Duodenal mucosa (tissue), 2 donors: ENCODE results near the gene UQCC3.

Experiments
- H3K27ac ChIP-seq: one replicate; pipeline ENCODE4 v1.7.0; 2013; ENCODE audit warnings: low read depth, low read length
- H3K27me3 ChIP-seq, 2 donors: one replicate each; pipeline ENCODE4 v1.7.0; 2013; ENCODE audit warnings: low read length in 2 of 2, control low read depth in 1 of 2; ENCODE audit not compliant: insufficient read depth in 2 of 2, control insufficient read depth in 1 of 2
- H3K36me3 ChIP-seq, 2 donors: one replicate each; pipeline ENCODE4 v1.7.0; 2013; ENCODE audit warnings: low read length in 2 of 2, control low read depth in 1 of 2; ENCODE audit not compliant: insufficient read depth in 2 of 2, control insufficient read depth in 1 of 2
- H3K4me1 ChIP-seq, 2 donors: one replicate each; pipeline ENCODE4 v1.7.0; 2013; ENCODE audit warnings: low read length in 2 of 2, control low read depth in 1 of 2; ENCODE audit not compliant: insufficient read depth in 2 of 2, control insufficient read depth in 1 of 2
- H3K4me3 ChIP-seq, 2 donors: one replicate each; pipeline ENCODE4 v1.7.0; 2013; ENCODE audit warnings: low read length in 2 of 2, low read depth in 1 of 2
- H3K9ac ChIP-seq, 2 donors: one replicate each; pipeline ENCODE4 v1.7.0; 2013; ENCODE audit warnings: low read length in 2 of 2, low read depth in 1 of 2
- H3K9me3 ChIP-seq, 2 donors: one replicate each; pipeline ENCODE4 v1.7.0; 2013; ENCODE audit warnings: low read length in 2 of 2, control low read depth in 1 of 2; ENCODE audit not compliant: control insufficient read depth in 1 of 2

Gene UQCC3

DNA sequence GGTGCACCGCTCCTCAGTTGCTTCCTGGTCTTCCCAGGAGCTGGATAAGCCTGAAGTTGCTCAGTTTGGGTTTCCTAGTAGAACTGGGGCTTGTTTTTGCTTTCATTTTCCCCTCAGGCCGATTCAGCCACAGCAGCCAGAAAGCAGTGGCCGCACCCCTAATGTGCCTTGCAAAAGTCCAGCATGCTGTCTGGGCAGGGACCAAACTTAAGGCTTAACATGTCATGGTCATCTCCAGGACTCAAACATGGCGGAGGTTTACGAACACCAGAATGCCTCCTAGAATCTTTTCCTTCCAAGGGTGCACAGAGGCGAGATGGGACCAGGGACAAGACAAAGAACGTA is 38.5 kb downstream of the UQCC3 start:
- H3K27me3 ChIP-seq = no peaks in the 10 kb centered on the region
- peak overlapping the region; percentile 94 for H3K27ac ChIP-seq
- peaks cover 26 to 29% of the 10 kb centered on the region in 2 donors for H3K36me3 ChIP-seq
- H3K9me3 ChIP-seq = no peaks in the 10 kb centered on the region
- H3K4me1 ChIP-seq = peaks cover 54 to 64% of the 10 kb centered on the region in 2 donors
- peak overlapping the region; percentile 79 to 89 for H3K4me3 ChIP-seq
- peak overlapping the region; percentile 78 to 90 for H3K9ac ChIP-seq

DNA sequence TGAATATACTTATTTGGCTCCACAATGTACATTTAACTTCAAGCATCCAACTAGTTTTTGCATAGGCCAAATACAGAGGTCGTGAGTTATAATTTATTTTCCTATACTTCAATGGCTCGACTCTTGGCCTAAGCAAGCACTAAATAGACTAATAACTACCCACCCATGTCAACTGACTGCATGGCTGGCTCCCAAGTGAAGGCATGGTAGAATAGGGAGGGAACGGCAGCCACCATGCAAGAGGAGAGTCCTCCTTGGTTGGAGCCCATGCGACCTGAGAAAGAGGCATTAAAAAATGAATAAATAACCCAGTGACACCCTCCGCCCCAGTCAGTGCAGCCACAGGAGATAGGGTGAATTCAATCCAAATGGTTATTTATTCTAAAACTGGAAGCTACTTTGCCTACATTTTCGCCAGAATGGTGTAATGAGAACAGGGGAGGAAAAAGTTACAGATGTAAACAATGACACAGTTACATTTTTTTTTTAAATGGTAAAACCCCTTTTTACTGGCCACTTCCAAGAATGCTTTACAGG is 40.9 kb downstream of the UQCC3 start:
- Histone ChIP-seq H3K27ac (no peak overlapping the region), H3K4me1 (peaks cover 42 to 59% of the 10 kb centered on the region in 2 donors), H3K36me3 (peaks cover 49 to 52% of the 10 kb centered on the region in 2 donors), H3K9ac (peak overlapping the region in 1 of 2 donors; percentile 20), H3K4me3 (no peak overlapping the region), H3K9me3 (no peaks in the 10 kb centered on the region), H3K27me3 (no peaks in the 10 kb centered on the region)

DNA sequence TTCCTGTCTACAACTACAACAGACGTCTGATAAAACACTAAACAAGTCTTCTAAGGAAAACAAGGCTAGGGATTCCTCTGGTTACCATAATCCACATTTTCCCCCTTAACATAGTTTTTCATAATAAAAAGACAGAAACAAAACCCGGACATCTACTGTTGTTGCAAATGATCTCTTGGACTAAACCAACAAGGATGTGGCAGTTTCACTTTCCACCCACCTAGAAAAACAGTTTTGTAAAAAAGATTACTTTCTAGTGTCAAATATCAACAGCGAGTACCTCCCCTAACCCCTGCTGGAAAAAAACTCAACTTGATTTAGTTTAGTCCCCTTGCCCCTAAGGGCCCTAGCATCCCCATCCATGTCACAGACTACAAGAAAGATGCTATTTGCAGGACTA is 41.4 kb downstream of the UQCC3 start:
- H3K9ac ChIP-seq = peak overlapping the region in 1 of 2 donors; percentile 20
- H3K4me1 ChIP-seq = peaks cover 42 to 59% of the 10 kb centered on the region in 2 donors
- H3K4me3 ChIP-seq = peak overlapping the region in 1 of 2 donors; percentile 20
- H3K9me3 ChIP-seq = no peaks in the 10 kb centered on the region
- H3K27me3 ChIP-seq = no peaks in the 10 kb centered on the region
- no peak overlapping the region for H3K27ac ChIP-seq
- peaks cover 50 to 57% of the 10 kb centered on the region in 2 donors for H3K36me3 ChIP-seq

DNA sequence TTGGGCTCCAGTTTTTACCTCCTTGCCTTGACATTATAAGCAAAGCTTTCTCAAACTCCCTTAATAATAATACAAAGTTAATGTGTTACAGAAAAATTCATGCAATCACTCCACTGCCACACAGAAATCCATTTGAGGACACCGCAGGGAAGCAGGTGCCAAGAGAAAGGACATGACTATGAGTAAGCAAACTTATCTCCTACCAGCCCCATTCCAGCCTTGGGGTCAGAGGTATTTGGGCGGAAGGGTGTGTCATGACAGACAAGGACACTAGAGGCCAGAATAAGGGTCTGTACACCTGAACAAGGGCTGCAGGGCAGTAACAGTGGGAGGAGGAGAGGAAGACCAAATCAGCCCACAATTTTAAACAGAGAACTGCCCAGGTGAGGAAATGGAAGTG is 41.9 kb downstream of the UQCC3 start:
- Histone ChIP-seq H3K4me3 (peak overlapping the region in 1 of 2 donors; percentile 20), H3K9me3 (no peaks in the 10 kb centered on the region), H3K4me1 (peaks cover 41 to 54% of the 10 kb centered on the region in 2 donors), H3K27ac (peak overlapping the region; percentile 58), H3K27me3 (no peaks in the 10 kb centered on the region), H3K36me3 (peaks cover 52 to 62% of the 10 kb centered on the region in 2 donors), H3K9ac (peak overlapping the region; percentile 20 to 26)

DNA sequence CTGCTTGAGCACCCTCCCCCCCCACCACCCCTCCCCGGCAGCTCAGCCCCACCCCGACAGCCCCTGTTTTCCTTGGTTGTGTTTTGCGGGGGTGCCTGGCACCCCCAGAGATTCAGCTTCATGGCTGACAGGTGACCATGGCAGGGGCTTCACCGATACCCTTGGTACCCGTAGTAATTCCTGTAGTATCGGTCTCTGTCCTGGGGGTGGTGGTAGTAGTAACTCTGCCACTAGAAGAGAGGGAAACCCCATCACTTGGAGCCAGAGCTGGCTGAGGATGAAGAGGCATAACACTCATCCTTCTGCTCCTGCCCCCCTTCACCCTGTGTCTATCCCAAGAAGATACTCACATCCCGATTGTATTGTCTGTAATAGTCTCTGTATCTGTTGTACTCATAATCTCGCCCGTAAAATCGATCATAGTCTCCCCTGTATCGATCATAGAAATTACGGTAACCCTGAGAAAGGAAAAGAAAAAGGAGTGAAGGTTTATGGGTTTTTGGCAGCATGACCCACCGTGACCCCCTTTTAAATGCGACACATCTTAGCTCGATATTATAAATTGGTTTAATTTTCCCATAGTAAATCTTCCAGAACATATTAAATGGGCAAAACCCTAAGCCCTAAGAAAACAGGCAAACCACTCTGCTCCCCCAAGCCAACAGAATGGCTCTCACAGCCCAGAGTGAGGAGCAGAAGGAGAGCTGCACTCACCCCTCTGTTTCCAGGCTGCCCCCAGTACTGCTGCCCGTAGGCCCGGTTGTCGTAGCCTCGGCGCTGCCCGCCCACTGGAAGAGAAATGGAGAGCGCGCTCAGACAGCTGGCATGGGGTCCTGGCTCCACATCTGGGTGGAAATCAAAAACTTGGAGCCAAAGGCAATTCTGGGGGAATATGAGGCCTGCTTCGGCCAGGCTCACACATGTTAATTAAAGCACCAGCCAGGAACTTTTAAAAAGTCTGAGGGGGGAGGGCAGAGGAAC is 44.0 kb downstream of the UQCC3 start:
- Histone ChIP-seq H3K9me3 (no peaks in the 10 kb centered on the region), H3K4me3 (no peak overlapping the region), H3K4me1 (peaks cover 27 to 40% of the 10 kb centered on the region in 2 donors), H3K9ac (no peak overlapping the region), H3K27ac (no peak overlapping the region), H3K36me3 (peaks cover 64 to 78% of the 10 kb centered on the region in 2 donors), H3K27me3 (no peaks in the 10 kb centered on the region)

DNA sequence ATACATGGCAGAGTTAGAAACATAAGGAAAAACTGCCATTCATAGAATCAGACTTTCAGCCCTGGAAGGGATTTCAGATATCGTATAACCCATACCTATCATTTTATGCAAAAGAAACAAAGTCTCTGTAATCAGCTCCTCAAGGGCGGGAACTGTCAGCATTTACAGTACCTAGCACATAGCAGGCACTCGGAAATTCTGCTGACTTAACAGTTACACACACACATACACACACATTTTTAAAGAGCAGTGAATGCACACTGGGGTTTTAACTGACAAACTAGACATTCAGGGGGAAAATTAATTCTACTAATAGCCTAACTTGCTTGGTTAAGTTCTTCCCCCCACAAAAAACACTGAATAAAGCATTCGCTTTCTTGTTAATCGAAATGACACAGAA is 44.7 kb downstream of the UQCC3 start:
- H3K36me3 ChIP-seq = peaks cover 65 to 81% of the 10 kb centered on the region in 2 donors
- H3K4me1 ChIP-seq = peaks cover 25 to 37% of the 10 kb centered on the region in 2 donors
- H3K9ac ChIP-seq = no peak overlapping the region
- H3K27me3 ChIP-seq = no peaks in the 10 kb centered on the region
- no peaks in the 10 kb centered on the region for H3K9me3 ChIP-seq
- H3K4me3 ChIP-seq = no peak overlapping the region
- H3K27ac ChIP-seq = no peak overlapping the region

DNA sequence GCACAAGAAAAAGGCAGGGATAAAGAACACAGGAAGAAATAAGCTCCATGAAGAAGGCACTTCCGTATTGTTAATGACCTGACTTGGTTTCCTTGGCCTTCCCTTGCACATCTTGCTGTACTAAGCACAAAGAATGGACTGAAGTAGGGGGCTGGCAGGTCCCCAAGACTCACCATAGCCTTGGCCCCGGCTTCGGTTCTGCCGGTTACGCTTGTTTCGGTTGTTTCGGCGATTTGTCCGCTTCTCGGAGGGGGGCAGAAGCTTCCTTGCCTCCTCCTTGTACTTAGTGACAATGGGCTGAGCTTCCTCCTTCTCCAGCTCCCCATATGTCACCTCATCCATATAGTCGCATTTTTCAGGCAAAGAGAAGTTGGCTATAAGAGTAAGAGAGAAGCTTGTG is 45.3 kb downstream of the UQCC3 start:
- no peak overlapping the region for H3K27ac ChIP-seq
- no peak overlapping the region for H3K9ac ChIP-seq
- H3K36me3 ChIP-seq = peaks cover 67 to 82% of the 10 kb centered on the region in 2 donors
- no peak overlapping the region for H3K4me3 ChIP-seq
- no peaks in the 10 kb centered on the region for H3K27me3 ChIP-seq
- peaks cover 25 to 37% of the 10 kb centered on the region in 2 donors for H3K4me1 ChIP-seq
- no peaks in the 10 kb centered on the region for H3K9me3 ChIP-seq

DNA sequence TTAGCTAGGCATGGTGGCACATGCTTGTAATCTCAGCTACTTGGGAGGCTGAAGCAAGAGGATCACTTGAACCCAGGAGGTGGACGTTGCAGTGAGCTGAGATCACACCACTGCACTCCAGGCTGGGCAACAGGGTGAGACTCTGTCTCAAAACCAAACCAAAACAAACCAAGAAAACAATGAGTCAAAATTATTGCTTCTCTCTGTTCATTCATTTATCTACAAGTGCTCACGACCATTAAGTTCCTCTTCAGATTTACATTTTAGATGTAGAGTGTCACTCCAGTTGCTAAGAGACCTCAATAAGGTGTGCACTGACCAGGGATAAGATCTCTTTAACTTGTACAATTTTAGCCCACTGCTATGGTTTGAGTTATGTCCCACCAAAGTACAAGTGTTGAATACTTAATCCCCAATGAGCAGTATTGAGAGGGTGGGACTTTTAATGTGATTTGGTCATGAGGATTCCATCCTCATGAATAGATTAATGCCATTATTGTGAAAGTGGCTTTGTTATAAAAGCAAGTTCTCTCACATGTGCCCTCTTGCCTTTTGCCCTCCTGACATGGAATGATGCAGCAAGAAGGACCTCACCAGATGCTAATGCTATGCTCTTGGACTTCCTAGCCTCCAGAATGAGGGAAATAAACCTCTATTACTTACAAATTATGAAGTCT is 48.0 kb downstream of the UQCC3 start:
- peaks cover 67 to 95% of the 10 kb centered on the region in 2 donors for H3K36me3 ChIP-seq

DNA sequence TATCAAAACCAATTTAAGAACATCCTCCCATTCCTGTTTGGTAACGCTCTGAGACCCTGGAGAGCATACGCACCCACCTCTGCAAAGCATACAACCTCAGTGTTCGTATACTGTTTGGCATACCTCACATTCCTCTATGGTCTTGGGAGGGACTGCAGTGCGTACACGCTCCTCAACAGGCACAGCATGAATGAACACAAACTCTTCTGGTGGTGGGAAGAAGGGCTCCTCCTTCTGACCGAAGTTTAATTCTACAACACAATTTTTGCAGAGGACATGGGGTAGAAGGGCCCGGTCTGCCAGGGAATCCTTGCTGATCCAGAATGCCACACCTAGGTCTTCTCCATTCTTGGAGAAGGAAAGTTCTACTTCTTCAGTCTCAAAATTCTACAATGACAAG is 50.5 kb downstream of the UQCC3 start:
- Histone ChIP-seq H3K4me1 (peaks cover 13 to 15% of the 10 kb centered on the region in 2 donors), H3K27ac (no peak overlapping the region), H3K9ac (no peak overlapping the region), H3K27me3 (no peaks in the 10 kb centered on the region), H3K36me3 (peaks cover 43 to 72% of the 10 kb centered on the region in 2 donors), H3K4me3 (no peak overlapping the region), H3K9me3 (no peaks in the 10 kb centered on the region)

More for the DNA sequence above, 48.0 kb downstream of the UQCC3 start:
- no peak overlapping the region for H3K9ac ChIP-seq
- H3K27ac ChIP-seq = no peak overlapping the region
- no peaks in the 10 kb centered on the region for H3K27me3 ChIP-seq
- peaks cover 16 to 21% of the 10 kb centered on the region in 2 donors for H3K4me1 ChIP-seq
- no peaks in the 10 kb centered on the region for H3K9me3 ChIP-seq
- H3K4me3 ChIP-seq = no peak overlapping the region
